Hypothalamus (tissue), 51 donors: ENCODE measurements around the gene DFFB.

Experiments used
- DNase-seq, 51 donors: peaks; one replicate each; lab custom pipeline; 2025; lab: John Stamatoyannopoulos, UW

The DFFB gene

GRCh38 chr1:3869751-3870301, 12.6 kb downstream of the DFFB start:
- DNase-seq = no peak

GRCh38 chr1:3871451-3871805, 14.2 kb downstream of the DFFB start:
- no peak for DNase-seq

GRCh38 chr1:3872546-3872945, 15.3 kb downstream of the DFFB start:
- DNase-seq = no peak

GRCh38 chr1:3874736-3875135, 17.5 kb downstream of the DFFB start:
- no peak for DNase-seq

- DNase-seq = no peak
Observed at GRCh38 chr1:3876716-3877115, 19.4 kb downstream of the DFFB start.

- DNase-seq = no peak
Observed at GRCh38 chr1:3879099-3879498, 21.8 kb downstream of the DFFB start.

- no peak for DNase-seq
Observed at GRCh38 chr1:3879787-3880428, 22.6 kb downstream of the DFFB start.

GRCh38 chr1:3880429-3881192, 23.3 kb downstream of the DFFB start:
- no peak for DNase-seq

GRCh38 chr1:3881193-3881480, 23.9 kb downstream of the DFFB start:
- no peak for DNase-seq

GRCh38 chr1:3883194-3883925, 26.1 kb downstream of the DFFB start:
- no peak for DNase-seq

GRCh38 chr1:3884966-3885365, 27.7 kb downstream of the DFFB start:
- no peak for DNase-seq

GRCh38 chr1:3885611-3886010, 28.3 kb downstream of the DFFB start:
- DNase-seq = no peak

- no peak for DNase-seq
Observed at GRCh38 chr1:3886106-3886670, 28.9 kb downstream of the DFFB start.

- DNase-seq = no peak
Observed at GRCh38 chr1:3886691-3887090, 29.4 kb downstream of the DFFB start.

- no peak for DNase-seq
Observed at GRCh38 chr1:3888301-3888700, 31.0 kb downstream of the DFFB start.

- DNase-seq = no peak
Observed at GRCh38 chr1:3889936-3890335, 32.7 kb downstream of the DFFB start.

GRCh38 chr1:3890389-3891328, 33.4 kb downstream of the DFFB start:
- DNase-seq = peak in 2 of 51 donors; percentile 4 to 22

- peak in 1 of 51 donors; percentile 38 for DNase-seq
Observed at GRCh38 chr1:3891329-3891865, 34.1 kb downstream of the DFFB start.

- DNase-seq = peak in 11 of 51 donors; percentile 2 to 42 (median 19)
Observed at GRCh38 chr1:3892748-3893147, 35.5 kb downstream of the DFFB start.

GRCh38 chr1:3893190-3893589, 35.9 kb downstream of the DFFB start:
- no peak for DNase-seq
